GM12874 (cell line): ENCODE data around the gene MACROH2A1.

ENCODE experiments used
- CTCF ChIP-seq: IDR thresholded peaks from 2 replicates; pipeline ENCODE4 v1.5.1; 2011; ENCODE audit warnings: low read depth, mild to moderate bottlenecking, control low read depth, low read length, moderate library complexity; ENCODE audit not compliant: insufficient read depth

Gene MACROH2A1

GRCh38 chr5:135434591-135435466 is 35.8 kb upstream of the MACROH2A1 start:
- TF ChIP-seq CTCF = no peak

- no peak for TF ChIP-seq CTCF
These were observed 34.8 kb upstream of the MACROH2A1 start for GRCh38 chr5:135433681-135434426.

- TF ChIP-seq CTCF = no peak
These were observed 33.1 kb upstream of the MACROH2A1 start for GRCh38 chr5:135432113-135432512.

- no peak for TF ChIP-seq CTCF
These were observed 31.1 kb upstream of the MACROH2A1 start for GRCh38 chr5:135430135-135430437.

- no peak for TF ChIP-seq CTCF
These were observed 30.5 kb upstream of the MACROH2A1 start for GRCh38 chr5:135429301-135430134.

DNA sequence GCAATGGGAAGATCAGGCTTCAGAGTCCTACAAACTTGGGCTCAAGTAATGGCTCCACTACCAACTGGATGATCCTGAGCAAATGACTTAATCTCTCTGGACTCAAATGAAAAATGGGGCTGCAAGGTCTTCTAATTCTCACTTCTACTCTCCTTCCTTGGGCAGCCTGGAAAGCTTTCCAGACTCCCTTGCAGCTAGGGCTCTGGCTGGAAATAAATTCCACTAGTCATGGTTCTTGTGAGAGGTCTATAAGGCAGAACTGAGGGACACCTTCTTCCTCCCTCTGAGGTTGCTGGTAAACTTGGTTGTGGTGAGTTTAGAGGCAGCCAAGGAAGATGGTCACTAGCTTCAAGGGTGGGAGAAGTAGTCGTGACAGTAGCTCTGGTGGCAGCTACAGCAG is 29.6 kb upstream of the MACROH2A1 start:
- no peak for TF ChIP-seq CTCF
